ENCODE data around the gene C2CD4C. TPM values are rescaled to one million over a fixed set of nuclear protein-coding genes. Genes with fewer than 3 reads are reported as not detected.

Gene C2CD4C
- total RNA-seq, 1 donor from 2014 or later = 1.1 TPM

DNA sequence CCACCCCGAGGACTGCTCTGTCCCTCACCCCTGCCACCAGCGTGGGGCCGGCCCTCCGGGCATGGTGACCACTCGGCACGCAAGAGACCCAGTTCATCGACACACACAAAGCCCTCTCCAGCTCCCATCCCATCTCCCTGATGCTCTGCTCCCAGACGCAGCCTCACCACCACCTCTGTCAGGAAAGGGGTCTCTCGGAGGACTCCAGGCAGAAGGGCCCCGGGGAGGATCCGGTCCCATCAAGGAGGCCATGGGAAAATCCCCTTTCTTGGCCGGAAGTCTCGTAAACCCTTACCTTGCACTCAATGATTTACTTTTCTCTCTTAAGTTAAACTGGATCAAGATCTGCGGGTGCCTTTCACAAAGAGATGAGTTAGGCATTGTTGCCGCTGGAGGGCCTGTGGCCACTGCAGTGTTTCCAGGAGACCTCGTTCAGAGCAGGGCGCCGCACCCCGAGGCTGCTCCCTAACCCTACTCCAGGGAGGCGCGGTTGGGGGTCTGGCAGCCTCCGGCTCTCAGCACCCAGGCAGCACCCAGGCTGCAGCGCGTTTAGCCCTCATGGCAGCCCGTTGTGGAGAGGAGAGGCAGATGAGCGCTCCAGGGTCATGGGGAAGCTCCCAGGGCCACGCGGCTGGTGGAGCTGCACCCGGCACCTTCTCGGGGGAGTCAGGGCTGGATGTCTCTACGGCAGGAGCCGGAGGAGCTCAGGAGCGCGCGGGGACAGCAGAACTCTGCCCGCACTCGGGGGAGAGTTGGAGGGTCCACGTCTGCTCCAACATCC is 31.0 kb downstream of the C2CD4C start:
- Mint-ChIP-seq H3K27ac (ENCODE audit: unreplicated experiment) (no peak overlapping the region), H3K4me3 (ENCODE audit: unreplicated experiment) (no peak overlapping the region), H3K27me3 (ENCODE audit: low read depth) (peaks cover 19% of the 10 kb centered on the region), H3K9me3 (ENCODE audit: low read depth) (no peaks in the 10 kb centered on the region), H3K36me3 (ENCODE audit: low read depth) (no peaks in the 10 kb centered on the region), H3K4me1 (ENCODE audit: low read depth) (peaks cover 3% of the 10 kb centered on the region)
- TF ChIP-seq, protein P1, sequence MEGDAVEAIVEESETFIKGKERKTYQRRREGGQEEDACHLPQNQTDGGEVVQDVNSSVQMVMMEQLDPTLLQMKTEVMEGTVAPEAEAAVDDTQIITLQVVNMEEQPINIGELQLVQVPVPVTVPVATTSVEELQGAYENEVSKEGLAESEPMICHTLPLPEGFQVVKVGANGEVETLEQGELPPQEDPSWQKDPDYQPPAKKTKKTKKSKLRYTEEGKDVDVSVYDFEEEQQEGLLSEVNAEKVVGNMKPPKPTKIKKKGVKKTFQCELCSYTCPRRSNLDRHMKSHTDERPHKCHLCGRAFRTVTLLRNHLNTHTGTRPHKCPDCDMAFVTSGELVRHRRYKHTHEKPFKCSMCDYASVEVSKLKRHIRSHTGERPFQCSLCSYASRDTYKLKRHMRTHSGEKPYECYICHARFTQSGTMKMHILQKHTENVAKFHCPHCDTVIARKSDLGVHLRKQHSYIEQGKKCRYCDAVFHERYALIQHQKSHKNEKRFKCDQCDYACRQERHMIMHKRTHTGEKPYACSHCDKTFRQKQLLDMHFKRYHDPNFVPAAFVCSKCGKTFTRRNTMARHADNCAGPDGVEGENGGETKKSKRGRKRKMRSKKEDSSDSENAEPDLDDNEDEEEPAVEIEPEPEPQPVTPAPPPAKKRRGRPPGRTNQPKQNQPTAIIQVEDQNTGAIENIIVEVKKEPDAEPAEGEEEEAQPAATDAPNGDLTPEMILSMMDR (IDR thresholded peaks at IDR 0.05) = no peak
- peak; percentile 80 for DNase-seq (ENCODE audit: low spot score)

DNA sequence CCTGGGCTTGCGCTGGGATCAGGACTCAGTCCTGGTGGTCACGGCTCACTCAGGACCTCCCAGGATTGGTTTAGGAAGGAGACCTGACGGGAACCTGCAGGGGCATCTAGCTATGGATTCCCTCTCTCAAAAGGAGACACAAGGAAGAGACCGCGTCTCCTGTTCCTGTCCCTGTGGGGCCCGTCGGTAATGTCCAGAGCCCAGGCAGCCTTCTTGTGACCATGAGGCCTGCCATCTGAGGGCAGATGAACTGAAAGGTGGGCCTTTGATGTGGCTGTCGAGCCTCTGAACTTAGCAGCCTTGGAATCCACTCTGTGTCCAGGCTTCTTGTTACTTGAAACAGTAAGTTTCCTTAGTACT is 32.9 kb downstream of the C2CD4C start:
- peaks cover 12% of the 10 kb centered on the region for H3K4me1 Mint-ChIP-seq (ENCODE audit: low read depth)
- DNase-seq (ENCODE audit: low spot score) = no peak
- TF ChIP-seq, protein P1 (IDR thresholded peaks at IDR 0.05) = no peak

DNA sequence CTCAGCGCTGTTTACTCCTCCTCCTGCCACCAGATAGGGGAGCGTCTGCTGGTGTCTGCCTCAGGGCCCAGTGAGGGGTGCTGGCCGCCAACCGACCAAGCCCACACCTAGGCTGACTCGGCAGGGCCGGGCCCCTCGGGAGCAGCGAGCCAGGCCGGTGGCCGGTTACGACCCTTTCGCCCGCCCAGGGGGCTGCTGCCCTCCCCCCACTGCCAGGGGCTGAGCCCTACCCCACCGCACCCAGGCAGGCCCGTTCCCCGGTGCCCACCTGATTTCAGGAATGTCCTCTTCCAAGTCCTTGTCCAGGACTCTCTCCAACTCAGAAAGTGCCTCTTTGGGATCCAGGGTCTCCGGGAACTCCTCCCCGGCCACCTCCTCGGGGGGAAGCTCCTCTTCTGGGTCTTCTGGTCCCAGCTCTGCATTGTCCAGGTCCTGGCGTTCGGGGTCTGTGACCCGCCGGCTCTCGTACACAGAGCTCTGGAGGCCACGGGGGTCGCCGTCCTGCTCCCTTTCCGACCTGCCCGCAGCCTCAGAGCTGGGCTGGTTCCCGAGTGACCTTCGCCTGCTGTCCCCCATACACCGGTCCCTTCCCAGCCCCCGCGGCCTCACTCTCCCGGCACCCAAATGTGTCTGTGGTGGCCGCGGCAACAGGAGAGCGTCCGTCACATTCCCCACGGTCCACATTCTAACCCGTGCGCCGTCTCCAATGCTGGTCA is 33.4 kb downstream of the C2CD4C start:
- Mint-ChIP-seq H3K4me3 (ENCODE audit: unreplicated experiment) (no peak overlapping the region), H3K27ac (ENCODE audit: unreplicated experiment) (no peak overlapping the region)
- peak; percentile 91 for DNase-seq (ENCODE audit: low spot score)

More for the DNA sequence above, 32.9 kb downstream of the C2CD4C start:
- Mint-ChIP-seq H3K4me3 (ENCODE audit: unreplicated experiment) (no peak overlapping the region), H3K9me3 (ENCODE audit: low read depth) (no peaks in the 10 kb centered on the region), H3K27ac (ENCODE audit: unreplicated experiment) (no peak overlapping the region), H3K36me3 (ENCODE audit: low read depth) (no peaks in the 10 kb centered on the region), H3K27me3 (ENCODE audit: low read depth) (peaks cover 21% of the 10 kb centered on the region)

DNA sequence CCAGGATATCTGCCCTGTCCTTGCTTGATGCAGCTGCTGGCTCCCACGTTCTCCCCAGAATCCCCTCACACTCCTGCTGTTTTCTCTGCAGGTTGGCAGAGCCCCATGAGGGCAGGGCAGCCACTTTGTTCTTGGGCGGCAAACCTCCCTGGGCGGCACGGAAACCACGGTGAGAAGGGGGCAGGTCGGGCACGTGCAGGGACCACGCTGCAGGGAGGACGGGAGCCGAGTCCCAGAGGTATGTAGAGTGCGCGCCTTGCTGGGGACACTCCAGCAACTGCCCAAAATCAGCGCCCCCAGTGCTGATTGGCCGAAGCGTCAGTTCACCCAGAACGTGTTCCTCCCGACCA is 34.1 kb downstream of the C2CD4C start:
- TF ChIP-seq, protein P1 (IDR thresholded peaks at IDR 0.05) = no peak
- H3K9me3 Mint-ChIP-seq (ENCODE audit: low read depth) = no peaks in the 10 kb centered on the region
- peak; percentile 68 for DNase-seq (ENCODE audit: low spot score)
- peaks cover 21% of the 10 kb centered on the region for H3K27me3 Mint-ChIP-seq (ENCODE audit: low read depth)
- H3K36me3 Mint-ChIP-seq (ENCODE audit: low read depth) = no peaks in the 10 kb centered on the region
- no peak overlapping the region for H3K4me3 Mint-ChIP-seq (ENCODE audit: unreplicated experiment)
- H3K27ac Mint-ChIP-seq (ENCODE audit: unreplicated experiment) = no peak overlapping the region
- peaks cover 12% of the 10 kb centered on the region for H3K4me1 Mint-ChIP-seq (ENCODE audit: low read depth)

More for the DNA sequence above, 33.4 kb downstream of the C2CD4C start:
- H3K4me1 Mint-ChIP-seq (ENCODE audit: low read depth) = peaks cover 12% of the 10 kb centered on the region
- H3K9me3 Mint-ChIP-seq (ENCODE audit: low read depth) = no peaks in the 10 kb centered on the region
- TF ChIP-seq, protein P1 (IDR thresholded peaks at IDR 0.05) = no peak
- H3K27me3 Mint-ChIP-seq (ENCODE audit: low read depth) = peaks cover 21% of the 10 kb centered on the region
- no peaks in the 10 kb centered on the region for H3K36me3 Mint-ChIP-seq (ENCODE audit: low read depth)

DNA sequence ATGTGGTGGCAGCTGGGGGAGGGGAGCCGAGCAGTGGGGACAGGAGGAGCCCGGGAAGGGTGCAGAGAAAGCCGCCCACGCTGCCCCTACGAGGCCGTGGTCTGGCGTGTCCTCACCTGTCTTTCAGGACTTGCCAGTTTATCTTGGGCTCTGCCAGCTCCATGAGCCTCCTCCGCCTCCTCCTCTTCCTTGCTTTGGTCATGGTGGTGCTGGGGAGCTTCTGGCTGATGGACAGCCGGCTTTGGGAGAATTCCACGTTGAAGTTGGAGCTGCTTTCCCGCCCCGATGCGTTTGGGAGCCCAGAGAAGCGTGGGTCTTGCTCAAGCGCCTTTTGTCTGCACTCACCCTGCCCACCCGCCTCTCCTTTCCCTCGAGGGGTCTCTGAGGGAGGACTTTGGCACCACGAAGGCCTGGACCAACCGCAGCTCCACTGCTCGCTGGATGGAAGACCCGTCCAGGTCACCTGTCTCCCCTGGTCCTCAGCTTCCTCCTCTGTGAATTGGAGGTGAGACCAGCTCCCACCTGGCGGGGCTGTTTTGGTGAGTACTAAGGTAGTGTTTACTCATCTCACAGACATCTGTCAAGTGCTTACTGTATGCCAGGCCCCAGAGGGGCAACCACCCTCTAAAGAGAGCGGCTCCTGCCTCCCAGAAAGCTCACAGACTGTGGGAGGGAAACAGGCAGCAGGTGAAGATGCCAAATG is 34.6 kb downstream of the C2CD4C start:
- peak; percentile 59 for DNase-seq (ENCODE audit: low spot score)
- no peak overlapping the region for H3K27ac Mint-ChIP-seq (ENCODE audit: unreplicated experiment)
- H3K9me3 Mint-ChIP-seq (ENCODE audit: low read depth) = no peaks in the 10 kb centered on the region
- no peaks in the 10 kb centered on the region for H3K36me3 Mint-ChIP-seq (ENCODE audit: low read depth)
- H3K4me3 Mint-ChIP-seq (ENCODE audit: unreplicated experiment) = no peak overlapping the region
- peaks cover 12% of the 10 kb centered on the region for H3K4me1 Mint-ChIP-seq (ENCODE audit: low read depth)
- TF ChIP-seq, protein P1 (IDR thresholded peaks at IDR 0.05) = no peak
- peaks cover 24% of the 10 kb centered on the region for H3K27me3 Mint-ChIP-seq (ENCODE audit: low read depth)

All from chondrocyte (in vitro differentiated cells).